SKM-1 (cell line): ENCODE results near the gene HES7.

Experiments used
- DNase-seq: peaks from one replicate; lab custom pipeline; 2025; ENCODE audit not compliant: unreplicated experiment; lab: John Stamatoyannopoulos, UW

HES7 gene

GRCh38 chr17:8075574-8076342 is 48.1 kb downstream of the HES7 start:
- DNase-seq, result no peak

GRCh38 chr17:8075081-8075480 is 48.8 kb downstream of the HES7 start:
- no peak for DNase-seq

GRCh38 chr17:8074554-8074953 is 49.4 kb downstream of the HES7 start:
- DNase-seq, result no peak

GRCh38 chr17:8073627-8074484 is 50.0 kb downstream of the HES7 start:
- no peak for DNase-seq

GRCh38 chr17:8072729-8073461 is 51.0 kb downstream of the HES7 start:
- DNase-seq, result no peak

GRCh38 chr17:8072341-8072728 is 51.6 kb downstream of the HES7 start:
- no peak for DNase-seq

GRCh38 chr17:8071496-8071895 is 52.4 kb downstream of the HES7 start:
- DNase-seq, result no peak
